GM12874 (cell line): ENCODE data around the gene STIM1.

ENCODE experiments used
- CTCF ChIP-seq: IDR thresholded peaks from 2 replicates; pipeline ENCODE4 v1.5.1; 2011; ENCODE audit warnings: low read depth, mild to moderate bottlenecking, control low read depth, low read length, moderate library complexity; ENCODE audit not compliant: insufficient read depth

The STIM1 gene

GRCh38 chr11:3959015-3959902, 103.8 kb downstream of the STIM1 start:
- TF ChIP-seq CTCF = no peak

- TF ChIP-seq CTCF = no peak
Observed at GRCh38 chr11:3959903-3960265, 104.4 kb downstream of the STIM1 start.

GRCh38 chr11:3962406-3962840, 107.0 kb downstream of the STIM1 start:
- no peak for TF ChIP-seq CTCF

- no peak for TF ChIP-seq CTCF
Observed at GRCh38 chr11:3964056-3964455, 108.6 kb downstream of the STIM1 start.

GRCh38 chr11:3964935-3965604, 109.6 kb downstream of the STIM1 start:
- TF ChIP-seq CTCF = no peak

- no peak for TF ChIP-seq CTCF
Observed at GRCh38 chr11:3967695-3968094, 112.2 kb downstream of the STIM1 start.

- no peak for TF ChIP-seq CTCF
Observed at GRCh38 chr11:3969200-3969599, 113.7 kb downstream of the STIM1 start.
